Posterior vena cava (tissue), 2 donors: Measurements from ENCODE around the gene AMZ2. TPM values are rescaled to one million over a fixed set of nuclear protein-coding genes. Genes with fewer than 3 reads are reported as not detected.

Experiments
- DNase-seq: peaks from one replicate; pipeline ENCODE4 v3.0.0-alpha.2; 2020; ENCODE audit warnings: low spot score
- intact Hi-C, 2 donors: fragments of 100-400 bp; cut with DNase I; formaldehyde crosslinking; loops; one replicate each; pipeline versions ENCODE4 v1.14.1 to v1.14.2; 2022 to 2023
- total RNA-seq, 2 donors: library from RNA; stranded (reverse); fragmentation: NEBNext Ultra II Directional; extraction: Animal tissue kit (Norgen Biotek cat#: 25700); gene quantifications; one replicate each; pipeline ENCODE4 v1.2.1, GENCODE V29; 2021
- donor health status: DM: yes; HTN: yes; CAD: no.
- donor health status: DM: yes; HTN: yes; CAD: no.

The AMZ2 gene
- total RNA-seq, 2 donors from 2014 or later = 43.4 to 58.9 TPM

DNA sequence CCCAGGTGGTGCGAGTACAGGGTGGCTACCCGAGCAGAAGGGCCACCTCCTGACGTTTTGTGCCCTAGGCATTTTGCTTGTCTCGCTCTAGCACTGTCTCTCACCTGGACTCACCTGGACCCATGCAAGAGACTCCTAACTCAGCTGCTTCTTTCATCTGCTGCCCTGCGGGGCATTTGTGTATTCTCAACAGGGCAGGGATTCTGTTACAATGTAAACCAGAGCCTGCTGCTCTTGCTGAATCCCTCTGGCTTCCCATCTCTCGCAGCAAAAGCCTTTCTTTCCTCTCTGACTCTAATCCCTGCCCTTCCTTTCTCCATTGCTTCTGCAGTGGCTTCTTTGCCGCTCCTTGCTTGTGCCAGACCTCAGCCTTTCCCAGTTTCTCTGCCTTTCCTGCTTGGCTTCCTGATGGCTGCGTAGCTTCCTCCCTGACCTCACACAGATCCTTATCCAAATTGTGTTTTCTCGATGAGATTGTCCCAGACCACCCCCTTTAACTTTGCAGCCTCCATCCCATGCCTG is 53.7 kb downstream of the AMZ2 start:
- no peak for DNase-seq

DNA sequence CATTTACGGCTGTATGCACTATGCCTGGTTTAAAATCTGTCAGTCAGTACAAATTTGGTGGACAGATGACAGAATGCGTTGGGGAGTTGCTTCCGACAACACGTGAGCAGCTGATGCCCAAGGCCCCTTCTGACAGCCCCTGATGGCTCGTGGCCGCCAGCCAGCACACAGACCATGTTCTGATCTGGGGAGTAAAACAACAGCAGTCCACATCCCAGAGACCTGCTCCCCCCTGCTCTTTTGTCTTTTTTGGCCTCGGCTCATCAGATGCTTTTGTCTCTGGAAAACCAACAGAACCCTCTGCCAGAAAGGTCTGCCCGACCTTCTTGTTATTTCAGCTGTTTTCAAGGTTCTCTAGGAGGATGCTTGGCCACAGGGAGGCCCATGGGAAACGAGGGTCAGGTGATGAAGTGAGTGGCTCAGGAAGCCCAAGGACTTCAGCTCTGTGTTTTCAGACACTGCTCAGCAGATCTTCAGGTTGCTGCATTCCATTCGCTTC is 54.3 kb downstream of the AMZ2 start:
- intact Hi-C loops = no loop called here
- no peak for DNase-seq

More for the DNA sequence above, 53.7 kb downstream of the AMZ2 start:
- intact Hi-C loops = no loop called here

- intact Hi-C loops = no loop called here
- DNase-seq = no peak
Observed at GRCh38 chr17:68302666-68303065, 54.8 kb downstream of the AMZ2 start.

DNA sequence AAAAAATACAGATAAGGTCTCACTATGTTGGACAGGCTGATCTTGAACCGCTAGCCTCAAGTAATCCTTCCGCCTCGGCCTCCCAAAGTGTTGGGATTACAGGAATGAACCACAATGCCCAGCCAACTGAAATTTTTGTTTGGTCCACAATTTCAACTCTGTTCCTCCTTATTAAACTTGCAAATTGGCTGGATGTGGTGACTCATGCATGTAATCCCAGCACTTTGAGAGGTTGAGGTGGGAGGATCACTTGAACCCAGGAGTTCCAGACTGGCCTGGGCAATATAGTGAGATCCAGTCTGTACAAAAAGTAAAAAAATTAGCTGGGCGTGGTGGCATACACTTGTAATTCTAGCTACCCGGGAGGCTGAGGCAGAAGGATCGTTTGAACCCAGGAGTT is 56.9 kb downstream of the AMZ2 start:
- intact Hi-C loops = no loop called here
- no peak for DNase-seq

GRCh38 chr17:68305142-68305541 is 57.3 kb downstream of the AMZ2 start:
- DNase-seq = no peak
- intact Hi-C loops = no loop called here

Other genes starting within 250 kb of the AMZ2 start
- 10 to 100 TPM; 29.2 to 30.8 TPM for gene KPNA2, start 212.3 kb upstream of the AMZ2 start, total RNA-seq
- gene SLC16A6, start 43.1 kb downstream of the AMZ2 start, total RNA-seq = 1 to 10 TPM; 1.7 to 1.9 TPM
- 1 to 10 TPM; 5.7 to 7.5 TPM for gene ARSG, start 43.5 kb downstream of the AMZ2 start, total RNA-seq
- 10 to 100 TPM; 50.3 to 54.1 TPM for gene WIPI1, start 209.5 kb downstream of the AMZ2 start, total RNA-seq